HL-60/S4 (cell line): ENCODE results near the gene PPM1H.

Experiments used
- in situ Hi-C: fragments of 300-500 bp; cut with MboI; formaldehyde crosslinking; loops from 2 replicates; pipeline ENCODE4 v1.14.3; 2022; ENCODE audit warnings: low sequenced_read_pairs

The PPM1H gene

GRCh38 chr12:62876938-62877548 is 57.9 kb downstream of the PPM1H start:
- in situ Hi-C loops = no loop called here

GRCh38 chr12:62873826-62874448 is 61.0 kb downstream of the PPM1H start:
- in situ Hi-C loops = no loop called here

DNA sequence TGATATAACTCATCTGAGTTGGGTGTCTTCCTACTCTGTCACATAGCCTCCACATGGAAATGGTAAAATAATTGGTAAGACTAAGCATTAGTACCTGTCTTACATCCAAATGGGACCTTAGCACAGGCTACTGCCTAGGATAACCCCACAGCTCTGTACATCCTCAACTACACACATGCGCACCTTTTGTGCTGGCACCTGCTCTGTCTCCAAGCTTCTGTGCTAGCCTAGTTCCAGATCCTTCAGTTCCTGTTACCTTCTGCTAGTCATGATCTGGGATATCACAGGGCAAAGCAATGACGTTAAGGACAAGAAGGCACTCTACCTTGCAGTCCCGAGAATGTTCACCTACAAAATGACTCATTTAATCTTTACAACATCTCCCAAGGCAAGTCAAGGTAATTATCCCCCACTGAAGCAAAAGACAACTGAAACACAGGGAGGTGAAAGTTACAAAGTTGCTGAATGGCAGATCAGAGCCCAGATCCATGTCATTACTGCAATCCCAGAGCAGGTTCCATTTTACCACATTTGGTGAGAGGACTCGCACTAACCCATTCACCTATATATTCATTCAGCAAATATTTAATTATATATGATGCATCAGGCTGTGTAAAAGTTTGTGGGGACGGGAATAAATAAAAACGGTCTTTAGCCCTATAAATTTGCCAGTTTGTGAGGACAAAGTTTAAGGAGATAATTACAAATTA is 61.7 kb downstream of the PPM1H start:
- in situ Hi-C loops = no loop called here

GRCh38 chr12:62868820-62869219 is 66.1 kb downstream of the PPM1H start:
- in situ Hi-C loops = no loop called here

DNA sequence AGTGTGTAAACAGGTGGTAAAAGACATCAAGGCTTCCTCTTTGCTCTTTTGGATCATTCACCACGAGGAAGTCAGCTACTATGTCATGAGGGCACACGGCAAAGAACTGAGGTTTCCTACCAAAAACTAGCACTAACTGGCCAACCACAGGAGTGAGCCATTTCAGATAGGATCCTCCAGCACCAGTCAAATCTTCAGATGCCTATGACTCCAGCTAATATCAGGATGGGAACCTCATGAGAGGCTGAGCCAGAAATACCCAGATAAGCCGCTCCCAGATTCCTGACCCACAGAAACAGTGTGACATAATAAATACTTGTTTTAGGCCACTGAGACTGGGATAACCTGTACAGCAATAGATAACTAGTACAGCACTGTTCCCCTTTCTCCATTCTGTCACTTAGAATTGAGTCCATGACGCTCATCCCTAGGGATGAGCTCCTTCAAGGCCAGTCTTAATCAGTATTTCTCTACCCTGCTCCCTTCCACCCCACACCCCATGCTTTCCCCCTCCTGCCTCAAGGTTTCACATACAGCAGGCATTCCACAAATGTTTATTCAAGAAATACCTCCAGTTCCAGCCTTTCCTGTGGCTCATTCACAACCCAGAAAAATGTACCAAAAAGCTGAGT is 68.4 kb downstream of the PPM1H start:
- in situ Hi-C loops = no loop called here

GRCh38 chr12:62865937-62866336 is 69.0 kb downstream of the PPM1H start:
- in situ Hi-C loops = no loop called here

DNA sequence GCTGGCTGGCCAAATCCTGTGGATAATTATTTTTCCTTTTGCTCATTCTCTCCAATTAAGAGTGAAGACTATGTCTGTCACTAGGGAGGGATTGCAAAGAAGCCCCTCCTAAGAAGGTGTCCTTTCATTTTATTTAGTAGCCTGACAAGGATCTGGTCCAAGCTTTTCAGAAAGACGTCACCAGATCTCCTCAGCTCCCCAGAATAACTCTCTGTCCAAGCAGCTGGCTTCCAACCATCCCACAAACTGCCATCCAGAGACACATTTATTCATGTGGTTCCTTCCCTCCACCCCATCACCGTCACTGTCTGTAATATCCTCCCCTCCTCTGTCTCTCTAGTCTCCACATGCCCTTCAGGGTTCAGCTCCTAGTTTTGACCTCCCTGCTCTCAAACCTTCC is 69.9 kb downstream of the PPM1H start:
- in situ Hi-C loops = no loop called here

DNA sequence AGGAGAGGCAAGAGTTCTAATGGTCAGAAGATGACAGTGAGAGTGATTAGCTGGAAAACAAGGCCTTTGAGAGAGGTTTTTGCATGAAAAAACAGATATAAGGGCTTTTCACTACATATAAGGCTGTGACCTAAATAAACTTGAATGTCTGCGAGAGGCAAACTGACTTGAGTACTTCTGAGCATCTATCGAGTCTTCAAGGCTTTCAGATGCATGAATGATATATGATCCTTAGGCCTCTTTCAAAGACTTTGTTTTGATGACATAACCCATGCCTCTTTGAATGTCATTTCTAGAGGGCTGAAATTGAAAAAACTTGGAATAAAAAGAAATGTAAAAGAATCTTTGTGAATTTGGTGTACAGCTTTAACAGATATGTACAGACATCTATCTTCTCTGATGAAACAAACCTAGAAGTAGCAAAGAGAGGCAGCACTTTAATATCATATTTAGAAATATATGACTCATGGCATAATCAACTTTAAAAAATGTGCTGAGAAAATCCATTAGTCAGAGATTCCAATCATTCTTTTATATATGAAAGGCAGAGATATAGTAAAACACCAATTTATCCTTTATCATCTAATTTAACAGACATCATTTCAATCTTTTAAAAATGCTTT is 72.6 kb downstream of the PPM1H start:
- in situ Hi-C loops = no loop called here

GRCh38 chr12:62861586-62861985 is 73.4 kb downstream of the PPM1H start:
- in situ Hi-C loops = no loop called here

DNA sequence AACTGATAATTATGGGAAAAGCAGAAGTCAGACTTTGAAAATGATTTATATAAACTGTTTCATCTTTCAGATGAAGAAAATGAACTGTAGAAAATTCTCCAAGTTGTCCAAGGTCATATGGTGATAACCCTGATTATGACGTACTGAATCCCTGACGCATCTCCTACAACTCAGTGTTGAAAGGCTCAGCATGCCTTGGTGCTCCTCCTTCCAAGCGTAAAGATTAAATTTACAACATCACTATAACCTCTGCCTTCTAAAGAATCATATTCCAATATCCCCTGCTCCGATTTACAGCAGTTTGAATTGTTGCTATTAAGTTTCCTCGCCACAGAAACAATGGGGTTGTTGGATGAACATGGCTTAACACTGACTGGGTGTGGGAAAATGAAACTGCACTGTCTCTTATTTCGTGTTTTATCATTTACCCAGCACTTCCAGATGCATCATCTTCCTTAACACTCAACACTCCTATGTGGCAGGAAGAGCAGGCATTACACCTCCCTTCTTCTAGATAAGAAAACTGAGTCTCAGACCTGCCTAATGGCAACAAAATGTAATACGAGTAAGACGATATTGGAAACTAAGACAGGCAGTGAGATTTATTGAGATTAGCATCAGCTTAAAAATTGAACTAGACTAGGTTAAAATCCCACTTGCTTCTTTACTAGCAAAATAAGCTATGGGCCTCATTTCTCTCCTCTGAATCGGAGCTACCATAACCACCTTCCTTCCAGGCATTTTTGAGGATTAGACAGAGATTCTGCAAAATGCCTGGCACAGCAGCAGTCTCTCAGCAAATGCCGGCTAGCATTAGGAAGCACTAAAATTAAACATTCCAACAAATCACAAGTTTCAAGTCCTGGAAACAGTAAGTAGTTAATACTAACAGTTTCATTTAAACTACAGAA is 74.2 kb downstream of the PPM1H start:
- in situ Hi-C loops = no loop called here

DNA sequence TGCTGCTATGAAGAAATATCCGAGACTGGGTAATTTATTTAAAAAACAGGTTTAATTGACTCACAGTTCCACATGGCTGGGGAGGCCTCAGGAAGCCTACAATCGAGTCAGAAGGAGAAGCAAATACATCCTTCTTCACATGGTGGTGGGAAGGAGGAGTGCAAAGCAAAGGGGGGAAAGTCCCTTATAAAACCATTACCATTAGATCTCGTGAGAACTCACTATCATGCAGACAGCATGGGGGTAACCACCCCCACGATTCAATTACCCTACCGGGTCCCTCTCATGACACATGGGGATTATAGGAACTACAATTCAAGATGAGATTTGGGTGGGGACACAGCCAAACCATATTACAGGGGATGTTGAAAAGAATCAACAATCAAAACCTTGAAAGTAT is 74.9 kb downstream of the PPM1H start:
- in situ Hi-C loops = no loop called here

GRCh38 chr12:62859321-62859737 is 75.6 kb downstream of the PPM1H start:
- in situ Hi-C loops = no loop called here

DNA sequence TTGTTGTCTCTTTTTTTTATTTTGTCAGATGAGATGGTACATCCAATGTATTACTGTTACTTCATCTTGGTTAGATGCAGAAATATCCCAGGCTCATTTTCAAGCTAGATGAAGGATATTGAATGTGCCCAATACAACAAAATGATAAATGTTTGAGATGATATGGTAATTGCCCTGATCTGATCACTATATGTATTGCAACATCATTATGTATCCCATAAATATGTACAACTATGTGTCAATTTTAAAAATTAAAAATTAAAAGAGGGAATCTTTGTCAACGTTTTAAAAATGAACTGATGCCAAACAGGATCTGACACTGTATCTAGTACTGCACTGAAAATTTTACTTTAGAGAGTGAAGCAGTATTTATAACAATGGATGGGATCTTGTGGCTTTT is 78.5 kb downstream of the PPM1H start:
- in situ Hi-C loops = no loop called here

DNA sequence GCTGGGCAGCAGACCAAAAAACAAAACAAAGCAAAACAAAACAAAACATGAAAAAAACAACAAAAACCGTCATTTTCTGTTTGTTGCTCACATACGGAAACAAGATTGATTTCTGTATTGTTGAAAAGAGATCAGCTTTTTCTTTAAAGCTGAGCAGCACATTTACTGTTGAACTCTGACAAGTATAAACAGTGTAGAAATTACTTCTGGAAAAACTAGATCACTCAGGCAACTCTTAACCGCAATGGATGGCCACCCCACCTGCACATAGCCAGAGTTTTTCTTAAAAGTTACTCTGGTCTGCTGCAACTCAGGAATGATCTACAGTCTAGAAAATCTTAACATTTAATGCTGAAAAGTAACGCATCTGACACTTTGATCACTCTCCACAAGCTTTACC is 80.9 kb downstream of the PPM1H start:
- in situ Hi-C loops = no loop called here

GRCh38 chr12:62849398-62849797 is 85.6 kb downstream of the PPM1H start:
- in situ Hi-C loops = no loop called here

- in situ Hi-C loops = no loop called here
Observed at GRCh38 chr12:62848418-62848817, 86.5 kb downstream of the PPM1H start.

DNA sequence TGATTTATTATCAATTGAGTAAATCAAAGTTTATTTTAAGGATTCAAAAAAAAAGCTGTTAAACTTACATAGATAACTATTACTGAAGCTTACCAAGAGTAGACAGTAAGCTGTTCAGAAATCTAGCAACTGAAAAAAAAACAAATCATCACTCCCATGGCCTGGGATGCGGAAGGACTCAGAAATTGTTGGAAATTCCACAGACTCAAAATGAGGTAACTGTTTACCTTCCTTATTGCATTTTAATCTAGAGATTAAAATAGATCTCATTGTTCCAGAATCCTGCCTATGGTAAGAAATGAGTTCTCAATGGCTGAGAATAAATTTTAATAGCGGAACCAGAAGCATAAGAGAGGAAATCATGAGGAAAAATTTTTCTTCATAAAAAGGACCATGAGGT is 87.2 kb downstream of the PPM1H start:
- in situ Hi-C loops = no loop called here

DNA sequence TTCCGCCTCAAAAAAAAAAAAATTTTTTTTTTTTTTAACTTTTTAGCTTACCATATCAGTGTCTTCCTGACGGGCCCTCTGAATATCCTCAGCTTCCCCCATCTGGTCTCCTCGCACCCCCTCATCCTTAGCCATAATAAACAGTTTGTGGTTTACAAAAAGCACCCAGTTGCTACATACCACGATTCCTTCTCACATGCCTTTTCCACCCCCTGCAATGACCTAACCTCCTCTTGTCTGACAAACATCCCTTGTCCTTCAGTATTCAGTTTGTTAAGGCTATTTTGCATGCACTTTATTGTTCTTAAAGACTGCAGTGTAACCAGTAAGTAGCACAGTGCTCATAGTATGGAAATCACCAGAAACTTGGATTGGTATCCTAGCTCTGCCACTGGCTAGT is 88.5 kb downstream of the PPM1H start:
- in situ Hi-C loops = no loop called here

DNA sequence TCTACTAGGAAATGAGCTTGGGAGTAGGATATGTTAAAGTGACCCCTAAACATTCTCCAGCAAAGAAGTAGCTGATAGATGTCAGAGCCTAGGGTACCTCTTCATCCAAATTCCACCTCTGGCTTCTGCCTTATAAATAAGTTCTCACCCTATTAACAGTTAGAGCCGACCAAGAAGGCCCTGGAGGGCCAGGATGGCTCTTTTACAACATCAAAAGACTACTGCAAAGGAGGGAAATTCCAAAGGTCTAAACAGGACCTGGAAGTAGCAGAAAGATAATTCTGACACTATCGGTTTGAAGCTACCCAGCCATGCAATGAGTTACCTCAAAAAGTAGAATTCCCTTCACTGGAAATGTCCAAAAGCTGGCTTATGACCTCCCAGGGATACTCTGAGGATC is 90.0 kb downstream of the PPM1H start:
- in situ Hi-C loops = no loop called here

DNA sequence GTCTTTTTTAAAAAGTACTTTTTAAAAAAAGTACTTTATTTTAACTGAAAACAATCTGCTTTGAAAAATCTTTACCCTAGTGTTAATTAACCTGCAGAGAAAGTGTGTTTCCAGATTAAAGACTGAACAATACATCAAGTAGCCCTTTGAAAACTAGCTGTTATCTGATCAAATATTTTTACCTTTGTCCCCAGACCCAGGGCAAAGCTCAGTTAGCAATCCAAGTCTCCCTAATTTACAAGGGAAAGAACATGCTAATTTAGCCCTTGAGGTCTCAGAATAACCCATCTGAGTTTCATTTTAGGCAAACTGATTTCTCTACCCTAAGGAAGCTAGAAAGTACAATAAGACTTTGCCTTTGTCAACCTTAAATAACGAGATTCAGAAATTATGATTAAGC is 91.2 kb downstream of the PPM1H start:
- in situ Hi-C loops = no loop called here
